Activated CD4-positive, CD25-positive, alpha-beta regulatory T cell treated with anti-CD3 and anti-CD28 coated beads, Interleukin-2, amount 50 U/mL, for 24 hours (primary cell): ENCODE results near the gene DBN1.

Source experiments
- ATAC-seq, 2 donors: fragments of 150-1000 bp; cut with Tn5 transposase; one replicate each; pipeline ENCODE4 v1.10.0; 2021; ENCODE audit warnings: mild to moderate bottlenecking in 1 of 2, moderate library complexity in 1 of 2

The DBN1 gene

GRCh38 chr5:177455661-177456590 is 17.5 kb downstream of the DBN1 start:
- ATAC-seq: peak; percentile 21 to 26

- peak; percentile 70 to 71 for ATAC-seq
Measured at GRCh38 chr5:177455036-177455660, 18.3 kb downstream of the DBN1 start.

DNA sequence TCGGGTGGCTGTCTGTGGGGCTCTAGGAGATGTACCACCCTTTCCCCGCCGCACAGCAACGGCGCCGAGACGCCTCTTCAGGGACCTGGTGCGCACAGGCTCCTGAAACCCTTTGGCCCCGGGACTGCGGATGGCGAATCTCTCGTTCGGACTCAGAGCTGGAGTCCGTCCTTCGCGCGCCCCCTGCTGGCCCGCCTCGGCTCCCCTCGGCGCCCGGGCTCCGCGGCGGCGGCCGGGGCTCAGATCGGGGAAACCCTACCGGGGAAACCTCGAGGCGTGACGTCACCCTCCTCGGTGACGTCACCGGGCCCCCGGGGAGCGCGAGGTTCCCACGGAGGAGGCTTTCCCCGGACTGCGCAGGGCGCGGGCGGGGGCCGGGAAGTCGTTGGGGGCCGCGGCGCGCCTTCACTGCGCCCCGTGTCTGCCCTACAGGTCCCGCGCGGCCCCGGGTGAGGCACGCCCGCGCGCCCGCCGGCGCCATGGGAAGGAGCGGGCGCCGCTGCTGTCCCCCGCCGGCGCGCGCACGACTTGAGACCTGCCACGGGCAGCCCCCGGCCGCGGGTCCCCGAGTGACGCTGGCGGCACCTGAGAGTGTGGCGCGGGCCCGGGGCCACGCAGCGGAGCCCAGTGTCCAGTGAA is 18.9 kb downstream of the DBN1 start:
- peak; percentile 55 for ATAC-seq

- ATAC-seq: no peak
Measured at GRCh38 chr5:177453852-177454396, 19.5 kb downstream of the DBN1 start.

- ATAC-seq: no peak
Measured at GRCh38 chr5:177452688-177453638, 20.5 kb downstream of the DBN1 start.

- no peak for ATAC-seq
Measured at GRCh38 chr5:177450667-177451424, 22.6 kb downstream of the DBN1 start.

GRCh38 chr5:177449140-177450061 is 24.0 kb downstream of the DBN1 start:
- no peak for ATAC-seq

- no peak for ATAC-seq
Measured at GRCh38 chr5:177448244-177448950, 25.0 kb downstream of the DBN1 start.

GRCh38 chr5:177447611-177448243 is 25.7 kb downstream of the DBN1 start:
- ATAC-seq: no peak

DNA sequence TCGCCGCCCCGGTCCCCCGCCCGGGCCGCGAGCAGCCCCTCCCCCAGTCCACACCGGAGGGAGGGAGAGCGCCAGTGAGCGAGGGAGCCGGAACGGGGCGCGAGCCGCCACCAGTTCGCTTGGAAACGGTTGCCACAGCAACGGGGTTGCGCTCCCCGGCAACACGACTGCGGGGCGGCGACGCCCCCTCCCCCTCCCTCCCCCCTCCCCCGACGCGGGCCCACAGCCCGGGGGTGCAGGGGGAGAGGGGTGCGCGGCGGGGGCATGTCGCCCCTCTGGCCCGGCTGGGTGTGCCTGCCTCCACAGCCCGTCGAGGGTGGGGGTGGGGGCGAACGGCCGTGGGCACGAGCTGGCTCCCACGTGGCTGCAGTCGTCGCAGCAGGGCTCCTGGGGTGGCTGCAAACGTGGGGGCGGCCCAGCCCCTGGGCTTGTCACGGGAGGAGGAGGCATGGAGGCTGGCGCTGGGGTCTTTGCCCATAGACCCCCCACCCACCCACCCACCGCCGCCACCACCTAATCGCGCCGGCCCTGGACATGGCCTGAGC is 26.3 kb downstream of the DBN1 start:
- peak; percentile 25 for ATAC-seq

DNA sequence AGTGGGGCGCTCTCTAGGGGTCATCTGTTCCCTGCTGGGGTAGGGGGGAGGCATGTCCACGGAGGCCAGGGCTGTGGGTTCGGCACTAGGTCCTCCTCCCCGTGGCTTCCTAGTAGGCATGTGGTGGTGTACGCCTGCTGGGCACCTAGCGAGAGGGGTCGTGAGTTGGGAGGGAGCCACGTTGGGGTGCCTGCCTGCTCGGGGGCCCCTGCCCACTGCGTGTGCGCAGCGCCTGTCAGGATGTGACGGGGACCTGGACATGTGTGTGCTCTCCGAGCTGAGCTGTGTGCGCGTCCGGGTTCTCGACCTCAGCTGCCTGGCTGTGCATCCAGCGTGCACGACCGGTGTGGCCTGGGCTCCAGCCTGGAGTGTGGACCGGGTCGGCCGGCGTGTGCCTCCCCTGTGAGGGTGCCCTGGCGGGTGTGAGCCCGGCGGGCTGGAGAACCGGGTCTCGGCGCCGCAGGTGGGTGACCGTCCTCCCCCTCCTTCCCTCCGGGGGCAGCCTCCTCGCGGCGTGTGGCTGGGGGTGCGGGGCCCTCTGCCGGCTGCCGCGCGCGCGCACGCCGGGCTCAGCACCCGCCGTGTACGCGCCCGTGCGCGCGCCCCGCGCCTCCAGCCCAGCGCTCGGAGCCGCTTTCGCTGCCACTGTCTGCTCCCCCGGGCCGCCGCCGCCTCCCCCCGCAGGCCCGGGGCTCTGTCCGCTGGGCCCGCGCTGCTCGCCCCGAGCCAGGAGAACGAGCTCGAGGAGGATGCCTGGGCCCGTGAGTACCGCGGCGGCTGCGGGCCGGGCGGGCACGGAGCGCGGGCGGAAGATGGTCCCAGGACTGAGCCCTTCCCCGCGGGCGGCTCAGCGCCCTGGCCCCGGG is 27.0 kb downstream of the DBN1 start, which contains the start of gene PRR7:
Gene PRR7, plus strand, starts transcription at position 615 of the 866 bp plus-strand sequence. CDS start 8,254 bp downstream, outside the sequence.
- peak; percentile 58 to 62 for ATAC-seq

- no peak for ATAC-seq
Measured at GRCh38 chr5:177445917-177446199, 27.6 kb downstream of the DBN1 start.

DNA sequence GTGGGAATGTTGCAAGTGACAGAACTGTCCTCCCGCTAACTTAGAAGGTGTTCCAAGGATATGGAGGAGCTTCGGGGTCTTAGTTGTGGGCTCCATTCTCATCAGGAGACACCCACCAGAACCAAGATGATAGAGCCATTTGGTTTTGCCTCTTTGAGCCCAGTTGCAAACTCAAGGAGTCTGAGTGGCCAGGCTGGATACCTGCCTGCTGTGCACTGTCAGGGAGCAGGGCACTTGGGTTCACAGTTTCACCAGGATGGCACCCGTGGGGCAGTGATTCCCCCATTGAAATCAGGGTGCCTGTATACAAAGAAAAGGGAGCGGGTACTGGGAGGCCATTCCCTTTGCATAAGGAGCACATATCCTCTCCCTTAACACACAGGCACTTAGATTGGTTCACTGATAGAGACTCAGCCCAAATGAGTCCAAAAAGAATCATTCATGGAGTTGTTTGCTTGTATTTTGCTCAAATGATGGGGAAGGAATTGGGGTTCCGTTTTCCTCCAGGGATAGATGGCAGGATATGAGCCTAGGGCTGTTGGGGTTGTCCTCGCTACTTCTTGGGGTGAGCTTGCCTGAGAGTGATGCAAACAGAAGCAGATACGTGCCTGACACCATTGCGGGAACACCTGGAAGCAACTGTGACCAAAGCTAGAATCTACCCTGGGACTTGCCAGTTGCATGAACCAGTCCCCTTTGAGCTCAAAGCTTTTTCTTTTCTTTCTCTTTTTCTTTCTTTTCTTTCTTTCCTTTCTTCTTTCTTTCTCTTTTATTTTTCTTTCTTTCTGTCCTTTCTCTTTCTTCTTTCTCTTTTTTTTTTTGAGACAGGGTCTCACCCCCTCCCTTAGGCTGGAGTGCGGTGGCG is 28.1 kb downstream of the DBN1 start:
- ATAC-seq: no peak

- ATAC-seq: no peak
Measured at GRCh38 chr5:177444106-177445051, 29.1 kb downstream of the DBN1 start.
